Measurements from ENCODE around the gene ABHD13. TPM values are rescaled to one million over a fixed set of nuclear protein-coding genes. Genes with fewer than 3 reads are reported as not detected.

ABHD13 gene
- polyA plus RNA-seq, 3 donors = 6.8 to 20.7 (median 18.6) TPM

DNA sequence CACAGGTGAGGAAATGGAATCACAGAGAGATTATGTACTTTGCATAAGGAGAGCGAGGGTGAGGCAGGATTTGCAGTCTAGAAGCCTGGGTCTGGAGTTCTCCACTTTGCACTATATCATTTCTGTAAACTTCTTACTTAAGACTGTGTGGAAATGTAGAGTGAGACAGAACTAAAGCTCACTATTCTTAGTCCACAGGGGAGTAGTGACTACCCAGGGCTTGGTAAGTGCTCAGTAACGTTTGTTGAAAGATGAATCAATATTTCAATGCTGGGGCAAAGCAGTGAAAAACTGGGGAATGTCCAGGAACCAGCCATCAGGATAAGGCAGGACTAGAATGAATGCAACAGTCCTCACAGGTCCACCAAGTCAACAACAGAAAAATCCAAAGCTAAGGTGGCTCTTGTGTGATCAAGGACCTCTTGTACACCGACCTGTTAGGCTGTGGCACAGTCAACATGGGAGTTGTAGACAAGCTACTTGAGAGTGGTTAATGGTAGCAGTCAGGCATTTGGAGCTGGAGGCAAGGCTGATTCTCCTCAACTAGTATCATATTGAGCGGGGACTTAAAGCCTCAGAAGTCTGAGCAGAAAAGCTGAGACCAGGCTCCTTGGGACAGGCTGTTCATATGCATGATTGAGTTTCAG is 50.4 kb downstream of the ABHD13 start:
- no peaks in the 10 kb centered on the region for H3K36me3 ChIP-seq (replicated peaks in 1 of 2; ENCODE audit: control insufficient read depth in 1 of 2, insufficient read depth in 2 of 2, low read length in 2 of 2)
- WGBS (ENCODE audit: insufficient coverage) = no CpG with 5 or more reads among the region's 4 CpGs
- no peaks in the 10 kb centered on the region for H3K27me3 Mint-ChIP-seq (ENCODE audit: low read depth in 3 of 3)
- H4K20me1 ChIP-seq (ENCODE audit: insufficient read depth, low read length) = no peaks in the 10 kb centered on the region
- DNase-seq = peak in 2 of 3 donors; percentile 27 to 42
- intact Hi-C loops (cut with micrococcal nuclease) = loop anchor here (2.0 to 5.0 kb wide), 2 partner anchors 50 to 51 kb away; partner anchors contain the start of genes ABHD13 (in 2 of the 2) and LIG4 (in 1 of the 2)
- H3K27me3 ChIP-seq (ENCODE audit: control insufficient read depth in 2 of 2, insufficient read depth in 2 of 2, low read length in 2 of 2) = no peaks in the 10 kb centered on the region
- H3K4me1 ChIP-seq (ENCODE audit: control insufficient read depth in 1 of 2, insufficient read depth in 2 of 2, low read length in 2 of 2) = peaks cover 49 to 64% of the 10 kb centered on the region in 2 donors
- H3K4me3 ChIP-seq (replicated peaks in 1 of 3; ENCODE audit: low read depth in 2 of 3, low read length in 3 of 3) = peak overlapping the region in 1 of 3 experiments; percentile 98
- no peaks in the 10 kb centered on the region for H3K9me3 ChIP-seq (replicated peaks in 1 of 2; ENCODE audit: control insufficient read depth in 1 of 2, insufficient read depth in 1 of 2, low read length in 2 of 2)
- peak overlapping the region; percentile 82 to 99 for H3K27ac ChIP-seq (ENCODE audit: low read depth in 1 of 2, low read length in 2 of 2)
- TF ChIP-seq, protein P1, sequence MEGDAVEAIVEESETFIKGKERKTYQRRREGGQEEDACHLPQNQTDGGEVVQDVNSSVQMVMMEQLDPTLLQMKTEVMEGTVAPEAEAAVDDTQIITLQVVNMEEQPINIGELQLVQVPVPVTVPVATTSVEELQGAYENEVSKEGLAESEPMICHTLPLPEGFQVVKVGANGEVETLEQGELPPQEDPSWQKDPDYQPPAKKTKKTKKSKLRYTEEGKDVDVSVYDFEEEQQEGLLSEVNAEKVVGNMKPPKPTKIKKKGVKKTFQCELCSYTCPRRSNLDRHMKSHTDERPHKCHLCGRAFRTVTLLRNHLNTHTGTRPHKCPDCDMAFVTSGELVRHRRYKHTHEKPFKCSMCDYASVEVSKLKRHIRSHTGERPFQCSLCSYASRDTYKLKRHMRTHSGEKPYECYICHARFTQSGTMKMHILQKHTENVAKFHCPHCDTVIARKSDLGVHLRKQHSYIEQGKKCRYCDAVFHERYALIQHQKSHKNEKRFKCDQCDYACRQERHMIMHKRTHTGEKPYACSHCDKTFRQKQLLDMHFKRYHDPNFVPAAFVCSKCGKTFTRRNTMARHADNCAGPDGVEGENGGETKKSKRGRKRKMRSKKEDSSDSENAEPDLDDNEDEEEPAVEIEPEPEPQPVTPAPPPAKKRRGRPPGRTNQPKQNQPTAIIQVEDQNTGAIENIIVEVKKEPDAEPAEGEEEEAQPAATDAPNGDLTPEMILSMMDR (IDR thresholded peaks at IDR 0.05) = no peak
- no peak overlapping the region for H3K9ac ChIP-seq (ENCODE audit: insufficient read depth, low read length, poor library complexity, severe bottlenecking)
- peaks cover 53% of the 10 kb centered on the region for H3K79me2 ChIP-seq (ENCODE audit: insufficient read depth, low read length)
- no peak overlapping the region for H3K4me3 Mint-ChIP-seq
- peak overlapping the region; percentile 83 for H3K4me2 ChIP-seq (replicated peaks; ENCODE audit: extremely low read depth, low read length, poor library complexity, severe bottlenecking)
- peak overlapping the region; percentile 23 for H2AFZ ChIP-seq (ENCODE audit: insufficient read depth, low read depth, low read length, poor library complexity, severe bottlenecking)
- peak overlapping the region; percentile 96 to 99 (median 98) for H3K27ac Mint-ChIP-seq
- H3K36me3 Mint-ChIP-seq = peaks cover 3 to 7% of the 10 kb centered on the region in 2 donors
- peaks cover 61% of the 10 kb centered on the region for H3K4me1 Mint-ChIP-seq
- peaks cover 0 to 3% (median 0%) of the 10 kb centered on the region in 7 donors for H3K9me3 Mint-ChIP-seq

DNA sequence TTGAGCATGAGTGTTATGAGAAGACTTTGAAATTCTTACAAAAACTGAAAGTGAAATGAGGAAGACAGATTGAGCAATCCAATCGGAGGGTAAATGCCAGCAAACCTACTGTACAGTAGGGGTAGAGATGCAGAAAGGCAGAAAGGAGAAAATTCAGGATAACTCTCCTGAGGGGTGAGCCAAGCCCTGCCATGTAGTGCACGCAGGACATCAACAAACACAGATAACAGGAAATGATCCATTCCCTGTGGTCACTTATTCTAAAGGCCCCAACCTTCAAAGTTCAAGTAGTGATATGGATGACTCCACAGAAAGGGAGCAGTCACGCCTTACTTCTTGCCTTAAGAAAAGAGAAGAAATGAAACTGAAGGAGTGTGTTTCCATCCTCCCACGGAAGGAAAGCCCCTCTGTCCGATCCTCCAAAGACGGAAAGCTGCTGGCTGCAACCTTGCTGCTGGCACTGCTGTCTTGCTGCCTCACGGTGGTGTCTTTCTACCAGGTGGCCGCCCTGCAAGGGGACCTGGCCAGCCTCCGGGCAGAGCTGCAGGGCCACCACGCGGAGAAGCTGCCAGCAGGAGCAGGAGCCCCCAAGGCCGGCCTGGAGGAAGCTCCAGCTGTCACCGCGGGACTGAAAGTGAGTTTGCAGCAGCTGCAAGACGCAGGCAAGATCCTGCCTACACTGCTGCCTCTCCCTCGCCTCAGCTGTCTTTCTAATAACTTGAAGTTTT is 51.6 kb downstream of the ABHD13 start, which contains the start of gene TNFSF13B:
Gene TNFSF13B, plus strand, starts transcription at position 118 of the 728 bp plus-strand sequence. Its CDS starts 178 bp downstream, at position 296.
- peak within 1 kb of the TSS; percentile 73 for H2AFZ ChIP-seq (ENCODE audit: insufficient read depth, low read depth, low read length, poor library complexity, severe bottlenecking)
- H3K27ac Mint-ChIP-seq = peak within 1 kb of the TSS; percentile 96 to 100 (median 99)
- no peaks in the 10 kb centered on the region for H4K20me1 ChIP-seq (ENCODE audit: insufficient read depth, low read length)
- H3K27me3 Mint-ChIP-seq (ENCODE audit: low read depth in 3 of 3) = no peaks in the 10 kb centered on the region
- H3K4me2 ChIP-seq (replicated peaks; ENCODE audit: extremely low read depth, low read length, poor library complexity, severe bottlenecking) = peak within 1 kb of the TSS; percentile 83
- under 1% methylated on average over 12 of the region's 16 CpGs for WGBS (ENCODE audit: insufficient coverage)
- H3K79me2 ChIP-seq (ENCODE audit: insufficient read depth, low read length) = peaks cover 65% of the 10 kb centered on the region
- peaks cover 4 to 7% of the 10 kb centered on the region in 2 donors for H3K36me3 Mint-ChIP-seq
- peaks cover 0 to 2% (median 0%) of the 10 kb centered on the region in 7 donors for H3K9me3 Mint-ChIP-seq
- peak within 1 kb of the TSS; percentile 91 to 98 for H3K4me3 Mint-ChIP-seq
- DNase-seq = peak; percentile 76 to 86 (median 85)
- peaks cover 62% of the 10 kb centered on the region for H3K4me1 Mint-ChIP-seq
- TF ChIP-seq, protein P1 (IDR thresholded peaks at IDR 0.05) = no peak
- H3K4me3 ChIP-seq (replicated peaks in 1 of 3; ENCODE audit: low read depth in 2 of 3, low read length in 3 of 3) = peak within 1 kb of the TSS; percentile 73 to 98 (median 85)
- H3K27me3 ChIP-seq (ENCODE audit: control insufficient read depth in 2 of 2, insufficient read depth in 2 of 2, low read length in 2 of 2) = no peaks in the 10 kb centered on the region
- peak within 1 kb of the TSS; percentile 76 for H3K9ac ChIP-seq (ENCODE audit: insufficient read depth, low read length, poor library complexity, severe bottlenecking)
- H3K4me1 ChIP-seq (ENCODE audit: control insufficient read depth in 1 of 2, insufficient read depth in 2 of 2, low read length in 2 of 2) = peaks cover 54 to 70% of the 10 kb centered on the region in 2 donors
- intact Hi-C loops (cut with micrococcal nuclease) = loop anchor here (2.0 to 5.0 kb wide), 2 partner anchors 51 to 52 kb away; partner anchors contain the start of genes ABHD13 (in 2 of the 2) and LIG4 (in 1 of the 2)
- H3K9me3 ChIP-seq (replicated peaks in 1 of 2; ENCODE audit: control insufficient read depth in 1 of 2, insufficient read depth in 1 of 2, low read length in 2 of 2) = no peaks in the 10 kb centered on the region
- H3K36me3 ChIP-seq (replicated peaks in 1 of 2; ENCODE audit: control insufficient read depth in 1 of 2, insufficient read depth in 2 of 2, low read length in 2 of 2) = no peaks in the 10 kb centered on the region
- H3K27ac ChIP-seq (ENCODE audit: low read depth in 1 of 2, low read length in 2 of 2) = peak within 1 kb of the TSS; percentile 82 to 99

Data from CD14-positive monocyte (primary cell).